ENCODE measurements around the gene HNF4A.

DNA sequence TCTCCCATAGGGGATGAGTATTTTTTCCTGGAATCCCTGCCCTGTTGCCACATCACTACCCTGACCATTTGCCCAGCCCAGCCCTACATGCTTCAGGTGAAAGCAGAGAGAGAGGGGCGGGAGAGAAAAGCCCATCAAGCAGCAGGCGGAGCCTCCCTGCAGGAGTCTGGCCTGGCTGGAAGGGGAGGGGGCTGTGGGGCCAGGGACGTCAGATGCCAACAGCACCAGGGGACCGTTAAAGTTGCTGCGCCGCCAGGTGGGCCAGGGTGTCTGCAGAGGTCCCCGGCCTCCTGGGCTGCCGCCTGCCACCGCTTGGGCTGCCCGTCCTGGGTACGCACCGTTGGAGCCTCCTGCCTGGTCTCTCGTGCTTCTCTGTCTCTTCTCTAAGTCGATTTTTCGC, 19.4 kb upstream of the HNF4A start:
- TF ChIP-seq, protein P1, sequence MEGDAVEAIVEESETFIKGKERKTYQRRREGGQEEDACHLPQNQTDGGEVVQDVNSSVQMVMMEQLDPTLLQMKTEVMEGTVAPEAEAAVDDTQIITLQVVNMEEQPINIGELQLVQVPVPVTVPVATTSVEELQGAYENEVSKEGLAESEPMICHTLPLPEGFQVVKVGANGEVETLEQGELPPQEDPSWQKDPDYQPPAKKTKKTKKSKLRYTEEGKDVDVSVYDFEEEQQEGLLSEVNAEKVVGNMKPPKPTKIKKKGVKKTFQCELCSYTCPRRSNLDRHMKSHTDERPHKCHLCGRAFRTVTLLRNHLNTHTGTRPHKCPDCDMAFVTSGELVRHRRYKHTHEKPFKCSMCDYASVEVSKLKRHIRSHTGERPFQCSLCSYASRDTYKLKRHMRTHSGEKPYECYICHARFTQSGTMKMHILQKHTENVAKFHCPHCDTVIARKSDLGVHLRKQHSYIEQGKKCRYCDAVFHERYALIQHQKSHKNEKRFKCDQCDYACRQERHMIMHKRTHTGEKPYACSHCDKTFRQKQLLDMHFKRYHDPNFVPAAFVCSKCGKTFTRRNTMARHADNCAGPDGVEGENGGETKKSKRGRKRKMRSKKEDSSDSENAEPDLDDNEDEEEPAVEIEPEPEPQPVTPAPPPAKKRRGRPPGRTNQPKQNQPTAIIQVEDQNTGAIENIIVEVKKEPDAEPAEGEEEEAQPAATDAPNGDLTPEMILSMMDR (IDR thresholded peaks at IDR 0.05) = no peak
- TF ChIP-seq POLR2A (IDR thresholded peaks at IDR 0.05) = no peak

All from thyroid gland (tissue), 4 donors.